ENCODE data around the gene VWA8. TPM values are rescaled to one million over a fixed set of nuclear protein-coding genes. Genes with fewer than 3 reads are reported as not detected.

Gene VWA8
- total RNA-seq, 1 donor from 2014 or later = 12.2 TPM

DNA sequence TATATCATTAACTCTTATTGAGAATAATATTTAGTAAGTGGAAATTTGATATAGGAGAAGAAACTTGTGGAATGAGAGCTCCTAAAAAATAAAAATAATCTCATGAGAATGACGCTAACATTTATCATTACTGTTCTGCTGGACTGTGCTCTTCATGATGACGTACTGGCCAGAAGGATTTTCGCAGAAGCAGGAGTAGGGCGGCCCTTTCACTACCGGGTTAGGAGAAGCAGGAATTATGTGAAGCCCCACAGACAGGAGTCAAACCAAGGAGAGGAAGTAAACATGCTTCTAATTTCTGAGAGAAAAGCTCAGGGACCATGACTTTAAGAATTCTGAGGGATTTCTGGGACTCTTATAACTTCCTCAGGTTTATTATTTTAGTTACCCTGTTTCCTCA, 195.1 kb downstream of the VWA8 start:
- Mint-ChIP-seq H3K27ac (ENCODE audit: unreplicated experiment) (no peak overlapping the region), H3K9me3 (ENCODE audit: low read depth) (no peaks in the 10 kb centered on the region), H3K4me1 (ENCODE audit: low read depth) (no peaks in the 10 kb centered on the region), H3K4me3 (ENCODE audit: unreplicated experiment) (no peak overlapping the region), H3K27me3 (ENCODE audit: low read depth) (no peaks in the 10 kb centered on the region), H3K36me3 (ENCODE audit: low read depth) (peaks cover 4% of the 10 kb centered on the region)
- TF ChIP-seq, protein P1, sequence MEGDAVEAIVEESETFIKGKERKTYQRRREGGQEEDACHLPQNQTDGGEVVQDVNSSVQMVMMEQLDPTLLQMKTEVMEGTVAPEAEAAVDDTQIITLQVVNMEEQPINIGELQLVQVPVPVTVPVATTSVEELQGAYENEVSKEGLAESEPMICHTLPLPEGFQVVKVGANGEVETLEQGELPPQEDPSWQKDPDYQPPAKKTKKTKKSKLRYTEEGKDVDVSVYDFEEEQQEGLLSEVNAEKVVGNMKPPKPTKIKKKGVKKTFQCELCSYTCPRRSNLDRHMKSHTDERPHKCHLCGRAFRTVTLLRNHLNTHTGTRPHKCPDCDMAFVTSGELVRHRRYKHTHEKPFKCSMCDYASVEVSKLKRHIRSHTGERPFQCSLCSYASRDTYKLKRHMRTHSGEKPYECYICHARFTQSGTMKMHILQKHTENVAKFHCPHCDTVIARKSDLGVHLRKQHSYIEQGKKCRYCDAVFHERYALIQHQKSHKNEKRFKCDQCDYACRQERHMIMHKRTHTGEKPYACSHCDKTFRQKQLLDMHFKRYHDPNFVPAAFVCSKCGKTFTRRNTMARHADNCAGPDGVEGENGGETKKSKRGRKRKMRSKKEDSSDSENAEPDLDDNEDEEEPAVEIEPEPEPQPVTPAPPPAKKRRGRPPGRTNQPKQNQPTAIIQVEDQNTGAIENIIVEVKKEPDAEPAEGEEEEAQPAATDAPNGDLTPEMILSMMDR (IDR thresholded peaks at IDR 0.05) = no peak
- DNase-seq (ENCODE audit: low spot score) = no peak

GRCh38 chr13:41765020-41765419, 195.9 kb downstream of the VWA8 start:
- H3K27me3 Mint-ChIP-seq (ENCODE audit: low read depth) = no peaks in the 10 kb centered on the region
- H3K4me1 Mint-ChIP-seq (ENCODE audit: low read depth) = no peaks in the 10 kb centered on the region
- DNase-seq (ENCODE audit: low spot score) = no peak
- no peak overlapping the region for H3K27ac Mint-ChIP-seq (ENCODE audit: unreplicated experiment)
- H3K4me3 Mint-ChIP-seq (ENCODE audit: unreplicated experiment) = no peak overlapping the region
- TF ChIP-seq, protein P1 (IDR thresholded peaks at IDR 0.05) = no peak
- peaks cover 5% of the 10 kb centered on the region for H3K36me3 Mint-ChIP-seq (ENCODE audit: low read depth)
- H3K9me3 Mint-ChIP-seq (ENCODE audit: low read depth) = no peaks in the 10 kb centered on the region

GRCh38 chr13:41764558-41764957, 196.4 kb downstream of the VWA8 start:
- Mint-ChIP-seq H3K9me3 (ENCODE audit: low read depth) (peaks cover under 1% of the 10 kb centered on the region), H3K36me3 (ENCODE audit: low read depth) (peaks cover 6% of the 10 kb centered on the region), H3K27ac (ENCODE audit: unreplicated experiment) (no peak overlapping the region), H3K27me3 (ENCODE audit: low read depth) (no peaks in the 10 kb centered on the region), H3K4me1 (ENCODE audit: low read depth) (no peaks in the 10 kb centered on the region), H3K4me3 (ENCODE audit: unreplicated experiment) (no peak overlapping the region)
- TF ChIP-seq, protein P1 (IDR thresholded peaks at IDR 0.05) = no peak
- no peak for DNase-seq (ENCODE audit: low spot score)

- Mint-ChIP-seq H3K27ac (ENCODE audit: unreplicated experiment) (no peak overlapping the region), H3K9me3 (ENCODE audit: low read depth) (peaks cover 5% of the 10 kb centered on the region), H3K4me1 (ENCODE audit: low read depth) (no peaks in the 10 kb centered on the region), H3K27me3 (ENCODE audit: low read depth) (no peaks in the 10 kb centered on the region), H3K4me3 (ENCODE audit: unreplicated experiment) (no peak overlapping the region), H3K36me3 (ENCODE audit: low read depth) (peaks cover 11% of the 10 kb centered on the region)
- no peak for DNase-seq (ENCODE audit: low spot score)
- TF ChIP-seq, protein P1 (IDR thresholded peaks at IDR 0.05) = no peak
Measured at GRCh38 chr13:41763782-41764181, 197.1 kb downstream of the VWA8 start.

- peaks cover 13% of the 10 kb centered on the region for H3K36me3 Mint-ChIP-seq (ENCODE audit: low read depth)
- H3K4me1 Mint-ChIP-seq (ENCODE audit: low read depth) = no peaks in the 10 kb centered on the region
- DNase-seq (ENCODE audit: low spot score) = no peak
- no peak overlapping the region for H3K27ac Mint-ChIP-seq (ENCODE audit: unreplicated experiment)
- H3K9me3 Mint-ChIP-seq (ENCODE audit: low read depth) = peaks cover 5% of the 10 kb centered on the region
- no peak overlapping the region for H3K4me3 Mint-ChIP-seq (ENCODE audit: unreplicated experiment)
- H3K27me3 Mint-ChIP-seq (ENCODE audit: low read depth) = no peaks in the 10 kb centered on the region
- TF ChIP-seq, protein P1 (IDR thresholded peaks at IDR 0.05) = no peak
Measured at GRCh38 chr13:41762796-41763195, 198.1 kb downstream of the VWA8 start.
